Kidney epithelial cell (primary cell): Measurements from ENCODE around the gene C8B. TPM values are rescaled to one million over a fixed set of nuclear protein-coding genes. Genes with fewer than 3 reads are reported as not detected.

ENCODE experiments used
- DNase-seq: peaks from one replicate; pipeline ENCODE4 v3.0.0-alpha.2; 2010; ENCODE audit warnings: low read depth
- H3K27me3 ChIP-seq: 2 replicates; pipeline ENCODE4 v1.6.0; 2011; ENCODE audit warnings: low read length; ENCODE audit not compliant: control insufficient read depth, insufficient read depth
- H3K36me3 ChIP-seq: 2 replicates; pipeline ENCODE4 v1.5.1; 2011; ENCODE audit warnings: low read length; ENCODE audit not compliant: control insufficient read depth, insufficient read depth
- H3K4me3 ChIP-seq: 2 replicates; pipeline ENCODE4 v1.5.1; 2011; ENCODE audit warnings: low read depth, mild to moderate bottlenecking, control low read depth, low read length
- total RNA-seq: library from RNA; depleted of rRNA; stranded (reverse); fragments of >200 nt; gene quantifications from 2 replicates; pipeline ENCODE4 v1.2.3, GENCODE V29; 2015
- TF ChIP-seq, protein P1 (sequence below): IDR thresholded peaks from 2 replicates; pipeline ENCODE4 v1.5.1; 2011; ENCODE audit warnings: mild to moderate bottlenecking, moderate library complexity, low read length, control low read depth, inconsistent platforms; ENCODE audit not compliant: insufficient read depth, poor library complexity, severe bottlenecking

The C8B gene
- total RNA-seq, 1 donor from 2014 or later: not detected

DNA sequence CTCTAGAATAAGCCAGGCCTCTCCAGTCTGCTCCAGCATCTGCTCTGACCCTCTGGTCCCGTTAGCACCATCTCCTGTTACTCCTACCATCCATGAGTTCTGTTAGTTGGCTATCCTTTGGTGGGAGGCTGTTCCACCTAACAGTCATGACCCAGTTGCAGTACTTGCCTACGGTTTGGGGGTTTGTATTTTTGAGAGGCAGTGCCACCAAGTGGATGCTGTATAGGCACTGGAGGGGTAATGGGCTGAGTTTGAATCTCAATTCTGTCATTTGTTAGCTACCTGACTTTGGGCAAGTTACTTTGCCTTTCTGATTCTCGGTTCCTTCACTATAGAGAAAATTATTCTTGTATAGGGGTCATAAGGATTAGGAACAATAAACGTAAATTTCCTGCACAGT is 12.1 kb upstream of the C8B start:
- no peaks in the 10 kb centered on the region for H3K27me3 ChIP-seq
- H3K4me3 ChIP-seq: no peak overlapping the region
- no peak for DNase-seq
- H3K36me3 ChIP-seq: no peaks in the 10 kb centered on the region
- TF ChIP-seq, protein P1, sequence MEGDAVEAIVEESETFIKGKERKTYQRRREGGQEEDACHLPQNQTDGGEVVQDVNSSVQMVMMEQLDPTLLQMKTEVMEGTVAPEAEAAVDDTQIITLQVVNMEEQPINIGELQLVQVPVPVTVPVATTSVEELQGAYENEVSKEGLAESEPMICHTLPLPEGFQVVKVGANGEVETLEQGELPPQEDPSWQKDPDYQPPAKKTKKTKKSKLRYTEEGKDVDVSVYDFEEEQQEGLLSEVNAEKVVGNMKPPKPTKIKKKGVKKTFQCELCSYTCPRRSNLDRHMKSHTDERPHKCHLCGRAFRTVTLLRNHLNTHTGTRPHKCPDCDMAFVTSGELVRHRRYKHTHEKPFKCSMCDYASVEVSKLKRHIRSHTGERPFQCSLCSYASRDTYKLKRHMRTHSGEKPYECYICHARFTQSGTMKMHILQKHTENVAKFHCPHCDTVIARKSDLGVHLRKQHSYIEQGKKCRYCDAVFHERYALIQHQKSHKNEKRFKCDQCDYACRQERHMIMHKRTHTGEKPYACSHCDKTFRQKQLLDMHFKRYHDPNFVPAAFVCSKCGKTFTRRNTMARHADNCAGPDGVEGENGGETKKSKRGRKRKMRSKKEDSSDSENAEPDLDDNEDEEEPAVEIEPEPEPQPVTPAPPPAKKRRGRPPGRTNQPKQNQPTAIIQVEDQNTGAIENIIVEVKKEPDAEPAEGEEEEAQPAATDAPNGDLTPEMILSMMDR: no peak

DNA sequence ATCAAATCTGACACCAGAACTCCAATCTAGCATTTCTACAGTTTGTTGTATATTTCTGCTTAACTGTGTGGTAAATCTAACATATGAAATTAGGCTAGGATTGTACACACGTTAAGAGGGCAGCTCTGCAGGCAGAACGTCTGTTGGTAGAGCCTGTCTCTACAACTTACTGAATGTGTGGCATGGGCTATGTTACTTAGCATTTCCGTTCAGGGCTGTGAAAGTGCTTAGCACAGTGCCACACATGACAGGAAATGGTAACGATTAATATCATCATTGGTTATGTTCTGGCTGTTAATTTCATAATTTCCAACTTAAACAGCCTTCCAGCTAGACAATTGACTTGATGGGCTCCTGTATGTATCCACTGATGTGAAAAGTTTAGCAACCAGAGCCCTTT is 9.6 kb upstream of the C8B start:
- Histone ChIP-seq H3K36me3 (no peaks in the 10 kb centered on the region), H3K4me3 (no peak overlapping the region), H3K27me3 (no peaks in the 10 kb centered on the region)
- no peak for DNase-seq
- TF ChIP-seq, protein P1: no peak

DNA sequence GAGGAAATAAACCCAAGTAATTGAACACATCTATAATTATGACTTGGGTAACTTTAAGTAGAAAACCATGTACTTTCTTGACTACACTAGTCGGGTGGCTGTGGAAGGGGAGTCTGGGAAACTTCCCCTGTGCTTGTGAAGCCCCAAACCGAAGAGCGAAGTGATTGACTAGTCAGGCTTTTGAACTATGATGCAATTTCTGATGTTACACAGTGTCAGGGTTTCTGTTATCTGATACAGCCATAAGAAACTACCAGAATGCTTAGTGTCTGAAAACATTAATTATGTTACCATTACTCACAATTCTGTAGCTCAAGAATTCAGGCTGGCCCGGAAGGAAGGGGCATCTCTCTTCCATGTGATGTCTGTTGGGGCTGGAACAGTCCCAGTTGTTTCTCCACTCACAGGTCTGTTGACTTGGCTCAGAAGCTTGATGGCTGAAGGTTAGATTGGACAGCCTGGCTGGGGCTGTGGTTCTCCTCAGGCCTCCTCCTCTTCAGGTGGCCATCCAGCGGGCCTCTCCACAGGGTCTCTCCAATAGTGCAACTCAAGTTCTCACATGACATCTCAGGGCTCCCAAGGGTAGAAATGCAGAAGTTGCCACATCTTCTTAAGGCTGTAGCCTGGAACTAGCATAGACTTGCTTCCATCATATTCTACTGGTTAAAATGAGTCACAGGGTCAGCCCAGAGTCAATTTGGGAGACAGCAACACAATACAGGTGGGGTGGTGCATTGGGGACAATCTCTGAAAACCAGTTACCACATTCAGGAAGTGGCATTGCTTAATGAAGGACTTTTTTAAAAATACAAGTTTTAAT is 8.3 kb upstream of the C8B start:
- no peaks in the 10 kb centered on the region for H3K27me3 ChIP-seq
- no peak for DNase-seq
- H3K4me3 ChIP-seq: no peak overlapping the region
- TF ChIP-seq, protein P1: no peak
- no peaks in the 10 kb centered on the region for H3K36me3 ChIP-seq

DNA sequence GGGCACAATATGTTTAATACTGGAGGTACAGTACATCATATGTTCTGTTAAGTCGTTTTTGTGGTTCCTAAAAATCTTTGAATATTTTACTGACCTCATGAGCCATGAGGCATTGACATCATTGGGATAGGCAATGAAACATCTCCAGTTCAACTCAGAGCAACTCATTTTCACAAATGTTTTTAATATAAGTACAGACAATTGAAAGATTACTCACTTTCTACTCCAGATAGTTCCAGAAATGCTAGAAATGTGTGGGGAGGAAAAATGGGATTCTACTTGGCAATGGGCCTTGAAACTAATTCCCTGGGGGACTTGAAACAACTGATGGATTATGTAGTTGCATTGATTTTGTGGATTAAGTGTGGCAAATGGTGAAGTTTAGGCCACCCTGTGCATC is 7.2 kb upstream of the C8B start:
- TF ChIP-seq, protein P1: no peak
- H3K36me3 ChIP-seq: no peaks in the 10 kb centered on the region
- H3K27me3 ChIP-seq: no peaks in the 10 kb centered on the region
- no peak for DNase-seq
- no peak overlapping the region for H3K4me3 ChIP-seq

DNA sequence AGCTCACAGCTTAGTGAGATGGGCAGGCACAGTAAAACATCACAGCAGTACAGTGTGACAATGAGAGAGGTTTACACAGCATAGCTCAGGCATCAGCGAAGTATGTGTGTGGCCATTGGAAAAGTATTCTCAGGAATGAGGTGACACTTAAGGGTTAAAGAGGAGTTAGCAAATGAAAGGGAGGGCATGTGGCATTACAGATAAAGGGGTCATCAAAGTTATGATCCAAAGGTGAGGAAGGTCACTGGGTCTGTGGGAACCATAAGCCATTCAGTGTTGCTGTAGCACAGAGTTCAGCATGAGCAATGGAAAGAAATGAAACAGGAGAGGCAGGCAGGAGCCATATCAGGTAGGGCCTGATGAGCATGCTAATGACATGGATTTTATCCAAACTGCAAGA is 4.5 kb upstream of the C8B start:
- no peak for DNase-seq
- Histone ChIP-seq H3K4me3 (no peak overlapping the region), H3K27me3 (no peaks in the 10 kb centered on the region), H3K36me3 (no peaks in the 10 kb centered on the region)
- TF ChIP-seq, protein P1: no peak
